Bone marrow (tissue), 2 donors: Measurements from ENCODE around the gene PHF1.
"Not testable (repeated sequence)": the region's sequence is repeated elsewhere in the genome, so short reads cannot be mapped to it uniquely, and the experiment has no call there.

Experiments used
- DNase-seq, 2 donors: peaks; one replicate each; lab custom pipeline; 2025; lab: John Stamatoyannopoulos, UW

PHF1 gene

GRCh38 chr6:33410711-33411631, at the start of gene PHF1:
Gene PHF1 (plus strand): TSS chr6:33411014. CDS start chr6:33412264, 1,250 bp downstream.
- peak; percentile 45 to 69 for DNase-seq

DNA sequence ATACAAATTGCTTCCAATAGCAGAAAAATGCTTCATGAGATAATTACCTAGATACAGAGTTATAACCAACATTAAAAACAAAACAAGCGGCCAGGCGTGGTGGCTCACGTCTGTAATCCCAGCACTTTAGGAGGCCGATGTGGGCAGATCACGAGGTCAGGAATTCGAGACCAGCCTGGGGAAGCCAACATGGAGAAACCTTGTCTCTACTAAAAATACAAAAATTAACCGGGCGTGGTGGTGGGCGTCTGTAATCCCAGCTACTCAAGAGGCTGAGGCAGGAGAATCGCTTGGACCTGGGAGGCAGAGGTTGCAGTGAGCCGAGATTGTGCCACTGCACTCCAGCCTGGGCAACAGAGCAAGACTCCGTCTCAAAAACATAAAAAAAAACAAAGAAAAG, 47.3 kb upstream of the PHF1 start:
- not testable (repeated sequence) for DNase-seq

DNA sequence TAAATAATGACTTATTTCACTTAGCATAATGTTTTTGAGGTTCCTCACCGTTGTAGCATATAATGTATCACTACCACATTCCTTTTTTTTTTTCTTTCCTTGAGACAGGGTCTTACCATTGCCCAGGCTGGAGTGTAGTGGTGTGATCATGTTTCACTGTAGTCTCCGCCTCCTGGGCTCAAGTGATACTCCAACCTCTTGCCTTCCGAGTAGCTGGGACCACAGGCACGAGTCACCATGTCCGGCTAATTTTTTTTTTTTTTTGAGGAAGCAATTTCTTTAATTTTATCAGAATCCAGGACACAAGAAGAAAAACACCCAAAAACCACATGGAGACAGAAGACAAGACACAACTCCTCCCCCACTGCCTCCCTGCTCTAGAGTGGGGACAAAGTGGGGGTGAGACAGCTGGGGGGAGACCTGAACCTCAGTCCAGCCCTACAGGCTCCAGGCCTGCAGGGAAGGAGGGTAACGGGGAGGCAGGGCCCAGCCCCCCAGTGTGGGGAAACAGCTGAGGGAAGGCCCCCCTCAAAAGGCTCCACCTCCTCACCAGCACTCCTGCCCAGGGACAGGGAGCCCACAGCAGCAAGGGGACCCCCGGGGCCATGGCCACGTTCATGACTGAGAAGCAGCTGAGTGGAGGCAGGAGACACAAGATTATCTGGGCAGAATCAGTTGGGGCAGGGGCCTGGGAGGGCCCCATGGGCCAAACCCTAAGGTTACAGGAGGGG, 46.2 kb upstream of the PHF1 start:
- DNase-seq, result peak in 1 of 2 donors; percentile 40

GRCh38 chr6:33365206-33365971, 45.4 kb upstream of the PHF1 start:
- not testable (repeated sequence) for DNase-seq

DNA sequence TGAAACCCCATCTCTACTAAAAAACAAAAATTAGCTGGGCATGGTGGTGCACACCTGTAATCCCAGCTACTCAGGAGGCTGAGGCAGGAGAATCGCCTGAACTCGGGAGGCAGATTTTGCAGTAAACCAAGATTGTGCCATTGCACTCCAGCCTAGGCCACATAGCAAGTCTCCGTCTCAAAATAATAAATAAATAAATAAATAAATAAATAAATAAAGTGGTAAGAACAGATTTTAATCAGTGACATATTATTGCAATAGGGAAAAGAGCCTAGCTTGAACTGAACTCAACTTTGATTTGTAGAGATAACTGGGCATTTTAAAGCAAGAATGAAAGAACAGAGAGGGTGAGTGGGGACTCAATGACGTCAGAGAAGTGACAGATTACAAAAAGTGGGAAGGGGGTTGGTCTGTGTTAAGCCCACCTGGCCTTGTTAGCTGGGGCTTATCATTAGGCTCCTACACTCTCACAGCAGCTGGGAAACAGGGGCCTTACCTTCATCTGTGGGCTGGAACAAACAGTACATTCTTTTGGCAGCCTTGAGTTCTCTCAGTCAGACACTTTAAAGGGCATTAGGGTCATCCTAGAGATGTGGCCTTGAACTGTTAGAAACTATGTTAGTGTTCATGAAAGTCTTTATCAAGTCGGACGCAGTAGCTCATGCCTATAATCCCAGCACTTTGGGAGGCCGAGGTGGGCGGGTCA, 43.7 kb upstream of the PHF1 start:
- no peak for DNase-seq

- not testable (repeated sequence) for DNase-seq
These were observed 43.1 kb upstream of the PHF1 start for GRCh38 chr6:33367715-33368025.

- DNase-seq, result not testable (repeated sequence)
These were observed 38.9 kb upstream of the PHF1 start for GRCh38 chr6:33371901-33372300.

- no peak for DNase-seq
These were observed 38.2 kb upstream of the PHF1 start for GRCh38 chr6:33372526-33373123.

DNA sequence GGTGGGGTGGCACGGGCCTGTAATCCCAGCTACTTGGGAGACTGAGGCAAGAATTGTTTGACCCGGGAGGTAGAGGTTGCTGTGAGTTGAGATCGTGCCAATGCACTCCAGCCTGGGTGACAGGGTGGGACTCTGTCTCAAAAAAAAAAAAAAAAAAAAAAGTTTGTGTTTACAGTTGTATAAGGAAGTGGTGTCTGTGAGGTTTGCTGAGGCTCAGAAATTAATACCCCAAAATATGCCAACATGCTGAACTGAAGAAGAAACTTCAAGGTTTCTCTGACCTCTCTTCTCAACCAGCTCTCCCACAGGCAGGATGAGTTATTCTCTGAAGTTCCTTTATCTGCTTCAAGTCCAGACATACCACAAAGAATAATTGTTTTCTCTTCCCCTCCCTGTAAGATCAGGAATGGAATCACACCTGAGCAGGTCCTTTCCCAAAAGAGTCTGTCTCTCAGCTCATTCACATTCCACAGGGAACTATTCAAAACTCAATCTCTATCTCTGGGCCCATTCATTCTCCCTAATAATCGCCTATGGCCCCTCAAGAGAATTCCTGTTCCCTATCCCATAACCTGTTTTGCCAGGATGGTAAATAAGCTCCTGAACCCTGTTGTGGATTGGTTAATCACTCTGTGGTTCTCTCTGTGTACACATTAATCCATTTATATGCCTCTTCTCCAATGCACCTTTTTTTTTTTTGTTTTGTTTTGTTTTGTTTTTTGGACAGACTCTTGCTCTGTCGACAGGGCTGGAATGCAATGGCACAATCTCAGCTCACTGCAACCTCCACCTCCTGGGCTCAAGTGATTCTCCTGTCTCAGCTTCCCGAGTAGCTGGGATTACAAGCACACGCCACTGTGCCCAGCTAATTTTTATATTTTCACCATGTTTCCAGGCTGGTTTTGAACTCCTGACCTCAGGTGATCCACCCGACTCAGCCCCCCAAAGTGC, 36.6 kb upstream of the PHF1 start:
- no peak for DNase-seq

GRCh38 chr6:33375143-33375671, 35.6 kb upstream of the PHF1 start:
- DNase-seq, result peak in 1 of 2 donors; percentile 46

DNA sequence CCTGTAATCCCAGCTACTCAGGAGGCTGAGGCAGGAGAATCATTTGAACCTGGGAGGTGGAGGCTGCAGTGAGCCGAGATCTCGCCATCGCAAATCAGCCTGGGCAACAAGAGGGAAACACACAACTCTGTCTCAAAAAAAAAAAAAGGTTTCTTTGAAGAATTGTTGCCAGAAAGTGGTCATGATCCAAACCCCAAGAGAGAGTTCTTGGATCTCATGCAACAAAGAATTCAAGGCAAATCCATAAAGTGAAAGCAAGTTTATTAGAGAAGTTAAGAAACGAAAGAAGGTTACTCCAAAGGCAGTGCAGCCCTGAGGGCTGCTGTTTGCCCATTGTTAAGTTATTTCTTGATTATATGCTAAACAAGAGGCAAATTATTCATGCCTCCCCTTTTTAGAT, 33.6 kb upstream of the PHF1 start:
- no peak for DNase-seq

- not testable (repeated sequence) for DNase-seq
These were observed 31.6 kb upstream of the PHF1 start for GRCh38 chr6:33379184-33379583.

GRCh38 chr6:33380272-33380981, 30.4 kb upstream of the PHF1 start:
- DNase-seq, result no peak

DNA sequence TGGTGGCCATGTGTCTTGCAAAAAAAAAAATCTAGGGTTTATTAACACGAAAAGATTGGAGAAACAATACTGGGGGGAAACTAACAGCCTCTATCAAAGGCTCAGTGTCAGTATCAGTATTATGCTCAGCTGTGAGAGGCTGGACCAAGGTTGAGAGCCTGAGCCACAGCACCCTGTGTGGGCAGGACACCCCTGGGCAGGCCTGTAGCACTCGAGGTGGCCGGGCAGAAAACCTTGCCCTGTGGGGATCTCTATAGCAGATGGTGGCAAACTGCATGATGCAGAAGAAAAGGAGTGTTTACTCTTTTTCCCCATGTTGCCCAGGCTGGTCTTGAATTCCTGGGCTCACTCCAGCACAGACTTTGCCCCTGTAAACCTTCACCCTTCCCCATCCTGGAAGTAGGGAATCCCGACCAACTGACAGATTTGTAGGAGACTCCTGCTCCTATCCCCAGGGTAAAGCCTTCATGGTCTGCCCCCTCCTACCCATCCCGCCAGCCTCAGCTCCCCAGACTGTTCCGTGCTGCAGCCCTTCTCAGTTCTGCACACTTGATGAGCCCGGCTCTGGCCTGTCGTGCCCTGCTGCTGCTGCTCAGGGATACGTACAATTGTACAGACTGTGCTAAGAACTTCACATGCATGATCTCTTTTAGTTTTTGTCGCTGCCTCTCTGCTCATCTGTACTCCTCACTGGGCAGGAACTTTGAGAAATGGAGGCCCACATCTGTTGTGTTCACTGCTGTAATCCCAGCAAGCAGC, 27.2 kb upstream of the PHF1 start:
- DNase-seq, result no peak

DNA sequence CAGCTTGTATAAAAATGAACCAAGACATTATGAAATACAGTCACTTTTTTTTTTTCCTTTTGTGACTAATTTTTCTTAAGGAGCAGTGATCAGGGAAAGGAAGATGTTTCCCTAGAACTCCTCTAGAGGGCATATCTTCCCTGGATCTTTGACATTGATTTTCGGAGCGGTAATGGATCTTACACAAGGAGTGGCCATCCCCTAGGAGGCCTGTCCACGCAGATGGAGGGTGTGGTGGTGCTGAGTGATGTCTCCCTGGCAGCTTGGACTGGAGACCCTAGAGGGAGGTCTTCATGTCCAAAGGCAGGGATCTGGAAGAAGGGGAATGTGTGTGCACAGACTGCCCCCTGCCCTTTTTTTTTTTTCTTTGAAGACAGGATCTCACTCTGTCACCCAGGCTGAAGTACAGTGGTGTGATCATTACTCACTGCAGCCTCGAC, 26.2 kb upstream of the PHF1 start:
- no peak for DNase-seq

DNA sequence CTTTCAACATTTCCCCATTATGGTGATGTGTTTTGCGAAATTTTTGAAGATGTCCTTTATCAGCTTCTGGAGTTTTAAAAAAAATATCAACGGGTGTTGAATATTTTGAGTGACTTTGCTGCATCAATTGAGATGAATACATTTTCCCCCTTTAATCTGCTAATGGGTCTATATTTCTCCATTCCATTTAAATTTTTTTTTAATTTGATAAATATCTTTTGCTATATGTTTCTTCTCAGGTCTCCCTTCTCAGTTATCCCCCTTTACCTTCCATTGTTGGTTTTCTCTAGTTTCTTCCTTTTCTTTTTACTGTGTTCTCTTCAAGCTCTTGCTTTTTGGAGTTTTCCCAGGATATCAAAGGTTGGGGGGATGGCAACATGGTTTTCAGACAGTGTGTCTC, 20.6 kb upstream of the PHF1 start:
- DNase-seq, result no peak

DNA sequence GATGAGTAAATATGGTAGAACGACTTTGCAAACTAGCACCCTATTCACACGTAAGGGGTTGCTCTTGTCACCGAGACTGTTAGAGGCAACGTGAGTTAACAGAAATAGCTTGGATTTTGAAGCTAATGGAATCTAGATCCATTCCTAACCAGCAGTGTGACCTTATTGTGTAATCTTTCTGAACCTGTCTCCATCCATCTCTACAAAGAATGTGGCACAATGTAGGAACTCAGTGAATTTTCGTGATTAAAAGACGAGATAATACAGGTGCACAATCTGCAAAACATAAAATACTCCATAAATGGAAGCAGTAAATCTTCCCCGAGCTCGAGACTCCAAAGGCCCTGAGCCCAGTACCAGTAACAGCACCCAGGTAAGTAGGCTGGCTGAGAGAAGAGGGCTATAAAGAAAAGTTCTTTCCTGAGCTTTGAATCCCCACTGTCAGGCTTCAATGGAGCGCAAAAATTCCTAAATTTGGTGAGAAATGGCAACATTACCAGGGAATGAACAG, 20.0 kb upstream of the PHF1 start:
- no peak for DNase-seq

DNA sequence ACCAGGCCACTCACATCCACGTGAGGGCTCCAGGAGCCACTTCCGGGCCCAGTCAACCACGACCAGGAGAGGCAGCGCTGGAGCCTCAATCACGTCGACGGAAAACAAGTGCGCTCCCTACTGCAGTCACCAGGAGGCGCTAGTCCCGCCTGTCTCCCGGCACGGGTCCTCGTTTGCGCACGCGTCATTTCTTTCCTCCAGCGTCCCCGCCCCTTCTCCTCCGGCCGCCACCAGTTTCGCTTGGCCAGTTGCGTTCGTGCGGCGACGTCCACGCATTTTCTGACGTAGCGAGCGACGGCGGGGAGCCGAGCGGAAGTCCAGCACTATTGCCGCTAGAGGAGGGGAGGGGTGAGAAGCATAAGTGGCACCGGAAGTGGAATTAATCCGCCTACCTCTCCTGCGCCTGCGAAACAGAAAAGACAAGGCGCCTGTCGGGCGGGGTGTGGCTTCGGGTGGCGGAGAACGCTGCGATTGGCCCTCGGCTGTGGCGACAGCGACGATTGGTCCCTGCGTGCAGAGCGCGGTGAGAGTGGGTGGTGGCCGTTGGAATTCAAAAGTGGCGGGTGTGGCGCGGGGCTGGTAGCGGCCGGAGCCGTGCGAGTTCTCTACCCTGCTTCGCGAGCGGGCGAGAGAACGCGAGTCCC, 19.4 kb upstream of the PHF1 start, which contains the start of gene KIFC1:
KIFC1 (plus strand) TSS at position 546 of the 644 bp plus-strand sequence. CDS start 163 bp downstream, outside the sequence.
- peak; percentile 91 to 100 for DNase-seq
